Kidney epithelial cell (primary cell): ENCODE measurements around the gene SLC43A1. TPM values are rescaled to one million over a fixed set of nuclear protein-coding genes. Genes with fewer than 3 reads are reported as not detected.

Experiments used
- DNase-seq: peaks from one replicate; pipeline ENCODE4 v3.0.0-alpha.2; 2010; ENCODE audit warnings: low read depth
- H3K27me3 ChIP-seq: 2 replicates; pipeline ENCODE4 v1.6.0; 2011; ENCODE audit warnings: low read length; ENCODE audit not compliant: control insufficient read depth, insufficient read depth
- H3K36me3 ChIP-seq: 2 replicates; pipeline ENCODE4 v1.5.1; 2011; ENCODE audit warnings: low read length; ENCODE audit not compliant: control insufficient read depth, insufficient read depth
- H3K4me3 ChIP-seq: 2 replicates; pipeline ENCODE4 v1.5.1; 2011; ENCODE audit warnings: low read depth, mild to moderate bottlenecking, control low read depth, low read length
- CTCF ChIP-seq: IDR thresholded peaks from 2 replicates; pipeline ENCODE4 v1.5.1; 2011; ENCODE audit warnings: mild to moderate bottlenecking, moderate library complexity, low read length, control low read depth, inconsistent platforms; ENCODE audit not compliant: insufficient read depth, poor library complexity, severe bottlenecking
- total RNA-seq: library from RNA; depleted of rRNA; stranded (reverse); fragments of >200 nt; gene quantifications from 2 replicates; pipeline ENCODE4 v1.2.3, GENCODE V29; 2015

Gene SLC43A1
- total RNA-seq, 1 donor from 2014 or later = 16.7 TPM

GRCh38 chr11:57439786-57440185 is 75.7 kb downstream of the SLC43A1 start:
- Histone ChIP-seq H3K36me3 (no peaks in the 10 kb centered on the region), H3K27me3 (no peaks in the 10 kb centered on the region), H3K4me3 (no peak overlapping the region)
- DNase-seq = no peak
- TF ChIP-seq CTCF = no peak

GRCh38 chr11:57438345-57439285 is 76.9 kb downstream of the SLC43A1 start:
- Histone ChIP-seq H3K27me3 (no peaks in the 10 kb centered on the region), H3K36me3 (no peaks in the 10 kb centered on the region), H3K4me3 (no peak overlapping the region)
- DNase-seq = no peak
- no peak for TF ChIP-seq CTCF

- TF ChIP-seq CTCF = no peak
- DNase-seq = no peak
- Histone ChIP-seq H3K36me3 (no peaks in the 10 kb centered on the region), H3K27me3 (no peaks in the 10 kb centered on the region), H3K4me3 (no peak overlapping the region)
Observed at GRCh38 chr11:57436031-57436430, 79.5 kb downstream of the SLC43A1 start.

- Histone ChIP-seq H3K4me3 (no peak overlapping the region), H3K27me3 (no peaks in the 10 kb centered on the region), H3K36me3 (no peaks in the 10 kb centered on the region)
- no peak for TF ChIP-seq CTCF
- peak; percentile 80 for DNase-seq
Observed at GRCh38 chr11:57434640-57435546, 80.6 kb downstream of the SLC43A1 start.

Other genes with a start within 250 kb of the SLC43A1 start
- gene TNKS1BP1, start 190.8 kb downstream of the SLC43A1 start, total RNA-seq = 91.1 and 93.2 TPM in 2 replicates
- gene SSRP1, start 179.8 kb downstream of the SLC43A1 start, total RNA-seq = 129 and 156 TPM in 2 replicates
- not detected in 2 replicates for gene P2RX3, start 177.3 kb downstream of the SLC43A1 start, total RNA-seq
- not detected in 2 replicates for gene PRG3, start 134.6 kb downstream of the SLC43A1 start, total RNA-seq
- gene PRG2, start 125.1 kb downstream of the SLC43A1 start, total RNA-seq = 0.33 TPM in 1 of 2 replicates, not detected in the other
- gene SLC43A3, start 88.6 kb downstream of the SLC43A1 start, total RNA-seq = 108 and 155 TPM in 2 replicates
- gene RTN4RL2, start 55.2 kb downstream of the SLC43A1 start, total RNA-seq = 0.48 and 0.67 TPM in 2 replicates
- 49.6 and 66.4 TPM in 2 replicates for gene TIMM10, start 15.1 kb upstream of the SLC43A1 start, total RNA-seq
- not detected in 2 replicates for gene SMTNL1, start 21.9 kb upstream of the SLC43A1 start, total RNA-seq
- 44.0 and 47.1 TPM in 2 replicates for gene UBE2L6, start 52.0 kb upstream of the SLC43A1 start, total RNA-seq
- gene SERPING1, start 82.0 kb upstream of the SLC43A1 start, total RNA-seq = 18.2 and 21.6 TPM in 2 replicates
- gene YPEL4, start 134.2 kb upstream of the SLC43A1 start, total RNA-seq = 1.4 TPM in 1 of 2 replicates, not detected in the other
- gene CLP1, start 142.1 kb upstream of the SLC43A1 start, total RNA-seq = 17.7 and 20.7 TPM in 2 replicates
- gene ZDHHC5, start 152.4 kb upstream of the SLC43A1 start, total RNA-seq = 62.4 and 69.2 TPM in 2 replicates
- 26.8 and 27.6 TPM in 2 replicates for gene MED19, start 196.5 kb upstream of the SLC43A1 start, total RNA-seq
- 74.0 and 79.8 TPM in 2 replicates for gene TMX2, start 196.9 kb upstream of the SLC43A1 start, total RNA-seq
- gene SELENOH, start 225.8 kb upstream of the SLC43A1 start, total RNA-seq = 249 and 278 TPM in 2 replicates
- not detected in 2 replicates for gene BTBD18, start 236.1 kb upstream of the SLC43A1 start, total RNA-seq
- gene CTNND1, start 246.1 kb upstream of the SLC43A1 start, total RNA-seq = 103 and 105 TPM in 2 replicates